Coronary artery (tissue), 2 donors: ENCODE data around the gene RNU6-1.

ENCODE experiments used
- DNase-seq: peaks from one replicate; pipeline ENCODE4 v3.0.0-alpha.2; 2017; ENCODE audit warnings: low spot score
- H3K27ac ChIP-seq, 2 donors: fragments of 200-600 bp; sonication (generic); one replicate each; pipeline ENCODE4 v1.5.1; 2016 to 2019
- H3K4me3 ChIP-seq: fragments of 200-600 bp; sonication (generic); 2 replicates; pipeline ENCODE4 v1.5.1; 2016; ENCODE audit warnings: mild to moderate bottlenecking, moderate library complexity
- CTCF ChIP-seq: fragments of 200-600 bp; sonication (generic); IDR thresholded peaks from one replicate; pipeline ENCODE4 v1.5.1; 2019; ENCODE audit warnings: antibody characterized with exemption

RNU6-1 gene

GRCh38 chr15:67828969-67829646 lies 10.7 kb downstream of the RNU6-1 start:
- no peak overlapping the region for H3K27ac ChIP-seq
- no peak for TF ChIP-seq CTCF
- DNase-seq, result no peak
- H3K4me3 ChIP-seq, result peak overlapping the region; percentile 17

GRCh38 chr15:67828278-67828968 lies 11.4 kb downstream of the RNU6-1 start:
- no peak overlapping the region for H3K27ac ChIP-seq
- TF ChIP-seq CTCF, result no peak
- DNase-seq, result no peak
- peak overlapping the region; percentile 59 for H3K4me3 ChIP-seq

- no peak for DNase-seq
- no peak for TF ChIP-seq CTCF
Measured at GRCh38 chr15:67827562-67828277, 12.1 kb downstream of the RNU6-1 start.

GRCh38 chr15:67826717-67827561 lies 12.9 kb downstream of the RNU6-1 start:
- peak overlapping the region; percentile 59 for H3K4me3 ChIP-seq

More at GRCh38 chr15:67827562-67828277, 12.1 kb downstream of the RNU6-1 start:
- Histone ChIP-seq H3K4me3 (peak overlapping the region; percentile 59), H3K27ac (no peak overlapping the region)

GRCh38 chr15:67825881-67826716 lies 13.7 kb downstream of the RNU6-1 start:
- TF ChIP-seq CTCF, result no peak
- no peak overlapping the region for H3K27ac ChIP-seq
- no peak for DNase-seq
- peak overlapping the region; percentile 59 for H3K4me3 ChIP-seq

More at GRCh38 chr15:67826717-67827561, 12.9 kb downstream of the RNU6-1 start:
- no peak for DNase-seq
- TF ChIP-seq CTCF, result no peak
- no peak overlapping the region for H3K27ac ChIP-seq
